Measurements from ENCODE around the gene APBA2.

- TF ChIP-seq POLR2A (IDR thresholded peaks at IDR 0.05) (no peak), CTCF (IDR thresholded peaks at IDR 0.05) (no peak), EP300 (IDR thresholded peaks at IDR 0.05) (no peak), POLR2AphosphoS5 (IDR thresholded peaks at IDR 0.05) (no peak)
Observed at GRCh38 chr15:28888900-28889299, 3.1 kb downstream of the APBA2 start.

Measured in sigmoid colon (tissue), 4 donors.